GM18858 (cell line): Measurements from ENCODE around the gene RHD.
A peak's percentile ranks its signal among the peaks of the same experiment; 100 is the strongest.
"Not testable (repeated sequence)": the region's sequence is repeated elsewhere in the genome, so short reads cannot be mapped to it uniquely, and the experiment has no call there.

ENCODE experiments used
- ATAC-seq: cut with Tn5 transposase; IDR thresholded peaks from one replicate; pipeline ENCODE4 v1.9.1; 2021; ENCODE audit not compliant: unreplicated experiment

RHD gene

GRCh38 chr1:25272238-25272637 lies at the start of gene RHD:
Gene RHD, plus strand, starts transcription at chr1:25272509. Its CDS starts 39 bp downstream, at chr1:25272548.
- not testable (repeated sequence) for ATAC-seq

- no peak for ATAC-seq
These were observed 49.7 kb upstream of the RHD start for GRCh38 chr1:25222606-25223005.

GRCh38 chr1:25223471-25223870 lies 48.8 kb upstream of the RHD start:
- ATAC-seq = no peak

- ATAC-seq = peak; percentile 63
These were observed 40.1 kb upstream of the RHD start, which contains the start of gene SYF2 for GRCh38 chr1:25232027-25232865. Gene SYF2, minus strand, starts transcription at chr1:25232502. Its CDS starts 35 bp downstream, at chr1:25232467.

GRCh38 chr1:25232866-25233784 lies 39.2 kb upstream of the RHD start:
- peak; percentile 36 for ATAC-seq

- ATAC-seq = not testable (repeated sequence)
These were observed 36.9 kb upstream of the RHD start for GRCh38 chr1:25235411-25235810.

GRCh38 chr1:25236261-25236660 lies 36.0 kb upstream of the RHD start:
- ATAC-seq = not testable (repeated sequence)

- ATAC-seq = no peak
These were observed 34.3 kb upstream of the RHD start for GRCh38 chr1:25238046-25238445.

GRCh38 chr1:25239681-25240541 lies 32.4 kb upstream of the RHD start:
- ATAC-seq = peak; percentile 43

- ATAC-seq = no peak
These were observed 28.4 kb upstream of the RHD start for GRCh38 chr1:25243907-25244306.

GRCh38 chr1:25245393-25245792 lies 26.9 kb upstream of the RHD start:
- no peak for ATAC-seq

GRCh38 chr1:25245809-25246599 lies 26.3 kb upstream of the RHD start:
- no peak for ATAC-seq

GRCh38 chr1:25246600-25247023 lies 25.7 kb upstream of the RHD start:
- no peak for ATAC-seq

GRCh38 chr1:25247024-25247828 lies 25.1 kb upstream of the RHD start, which contains the start of gene RSRP1:
Gene RSRP1, minus strand, starts transcription at chr1:25247454. Its CDS starts 491 bp downstream, at chr1:25246963.
- peak; percentile 62 for ATAC-seq

- ATAC-seq = no peak
These were observed 24.2 kb upstream of the RHD start for GRCh38 chr1:25247829-25248754.

GRCh38 chr1:25253911-25254310 lies 18.4 kb upstream of the RHD start:
- ATAC-seq = no peak

GRCh38 chr1:25255706-25256577 lies 16.4 kb upstream of the RHD start:
- no peak for ATAC-seq
